Activated naive CD4-positive, alpha-beta T cell treated with anti-CD3 and anti-CD28 coated beads, Interleukin-2, amount 50 U/mL, for 24 hours (primary cell): ENCODE results near the gene TARS3.
"Not testable (repeated sequence)": the region's sequence is repeated elsewhere in the genome, so short reads cannot be mapped to it uniquely, and the experiment has no call there.

Experiments
- H3K27ac Mint-ChIP-seq: one replicate; pipeline ENCODE4 v1.8.0; 2021; ENCODE audit warnings: mild to moderate bottlenecking, mixed read lengths
- H3K27me3 Mint-ChIP-seq: one replicate; pipeline ENCODE4 v1.8.0; 2021; ENCODE audit warnings: mixed read lengths
- H3K36me3 Mint-ChIP-seq: one replicate; pipeline ENCODE4 v1.8.0; 2021; ENCODE audit warnings: mixed read lengths
- H3K4me1 Mint-ChIP-seq: one replicate; pipeline ENCODE4 v1.8.0; 2021; ENCODE audit warnings: mixed read lengths
- H3K4me3 Mint-ChIP-seq: one replicate; pipeline ENCODE4 v1.8.0; 2021; ENCODE audit warnings: mild to moderate bottlenecking, mixed read lengths
- H3K9me3 Mint-ChIP-seq: one replicate; pipeline ENCODE4 v1.8.0; 2021; ENCODE audit warnings: mixed read lengths

TARS3 gene

DNA sequence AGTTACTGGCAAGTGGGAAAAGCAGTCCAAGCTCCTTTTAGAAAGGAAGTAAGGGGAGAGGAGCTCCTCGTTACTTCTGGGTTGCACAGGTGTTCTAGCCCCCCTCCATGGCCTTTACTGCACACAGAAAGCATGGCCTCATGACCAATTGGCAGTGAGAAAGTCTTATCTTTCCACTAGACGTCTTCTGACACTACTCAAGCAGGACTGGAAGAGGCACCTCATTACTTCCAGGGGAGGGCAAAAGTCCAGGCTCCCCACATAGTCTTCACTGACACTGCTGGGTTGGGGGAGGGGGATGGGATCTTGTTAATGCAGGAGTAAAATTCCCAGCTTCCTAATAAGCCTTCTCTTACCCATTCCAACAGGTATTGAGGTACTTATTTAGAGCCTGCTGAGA lies 44.5 kb downstream of the TARS3 start:
- Mint-ChIP-seq H3K27ac (no peak overlapping the region), H3K4me1 (no peaks in the 10 kb centered on the region), H3K9me3 (no peaks in the 10 kb centered on the region), H3K4me3 (no peak overlapping the region), H3K27me3 (no peaks in the 10 kb centered on the region), H3K36me3 (peaks cover 23% of the 10 kb centered on the region)

DNA sequence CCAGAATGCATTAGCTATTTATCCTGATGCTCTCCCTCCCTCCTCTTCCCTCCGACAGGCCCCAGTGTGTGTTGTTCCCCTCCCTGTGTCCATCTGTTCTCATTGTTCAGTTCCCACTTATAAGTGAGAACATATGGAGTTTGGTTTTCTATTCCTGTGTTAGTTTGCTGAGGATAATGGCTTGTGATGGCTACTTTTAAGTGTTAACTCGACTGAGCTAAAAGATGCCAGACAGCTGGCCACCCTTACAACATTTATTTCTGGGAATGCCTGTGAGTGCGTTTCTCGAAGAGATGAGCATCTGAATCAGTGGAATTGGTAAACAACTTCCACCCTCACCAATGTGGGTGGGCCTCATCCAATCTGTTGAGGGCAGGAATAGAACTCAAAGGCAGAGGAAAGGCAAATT lies 47.3 kb downstream of the TARS3 start:
- no peaks in the 10 kb centered on the region for H3K4me1 Mint-ChIP-seq
- H3K4me3 Mint-ChIP-seq, result no peak overlapping the region
- H3K9me3 Mint-ChIP-seq, result no peaks in the 10 kb centered on the region
- H3K27me3 Mint-ChIP-seq, result no peaks in the 10 kb centered on the region
- peaks cover 26% of the 10 kb centered on the region for H3K36me3 Mint-ChIP-seq
- H3K27ac Mint-ChIP-seq, result peak overlapping the region; percentile 62

DNA sequence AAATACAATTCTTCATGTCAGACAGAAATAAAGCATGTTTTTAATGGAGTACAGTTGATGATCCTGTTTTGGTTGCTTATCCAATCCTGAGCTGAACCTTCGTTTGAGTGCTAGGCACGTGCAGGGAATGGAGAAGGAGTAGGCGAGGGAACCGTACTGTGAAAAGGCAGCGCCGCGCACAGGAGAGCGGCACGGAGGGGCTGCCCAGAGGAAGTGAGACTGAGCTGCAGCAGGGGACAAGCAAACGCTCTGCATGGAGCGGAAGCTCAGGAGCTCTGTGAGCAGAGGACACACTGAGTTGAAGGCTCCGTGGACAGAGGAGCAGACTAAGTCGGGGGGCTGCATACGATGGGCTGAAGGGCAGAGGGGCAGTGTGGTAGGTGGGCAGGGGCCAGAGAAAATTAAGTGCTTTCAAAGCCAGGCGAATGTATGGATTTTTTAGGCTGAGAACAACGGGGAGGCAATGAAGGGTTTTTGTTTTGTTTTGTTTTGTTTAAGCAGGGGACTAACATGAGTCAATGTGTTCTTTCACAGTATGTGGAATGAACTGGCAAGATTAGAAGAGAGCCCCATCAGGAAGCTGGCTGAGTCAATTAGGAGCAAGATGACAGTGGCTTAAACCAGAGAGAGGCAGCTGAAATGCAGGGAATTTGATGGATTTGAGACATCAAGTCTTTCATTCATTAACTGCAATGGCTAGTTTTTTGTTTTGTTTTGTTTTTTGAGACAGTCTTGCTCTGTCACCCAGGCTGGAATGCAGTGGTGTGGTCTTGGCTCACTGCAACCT lies 48.3 kb downstream of the TARS3 start:
- Mint-ChIP-seq H3K9me3 (no peaks in the 10 kb centered on the region), H3K36me3 (peaks cover 31% of the 10 kb centered on the region), H3K4me3 (no peak overlapping the region), H3K4me1 (no peaks in the 10 kb centered on the region), H3K27ac (peak overlapping the region; percentile 69), H3K27me3 (no peaks in the 10 kb centered on the region)

DNA sequence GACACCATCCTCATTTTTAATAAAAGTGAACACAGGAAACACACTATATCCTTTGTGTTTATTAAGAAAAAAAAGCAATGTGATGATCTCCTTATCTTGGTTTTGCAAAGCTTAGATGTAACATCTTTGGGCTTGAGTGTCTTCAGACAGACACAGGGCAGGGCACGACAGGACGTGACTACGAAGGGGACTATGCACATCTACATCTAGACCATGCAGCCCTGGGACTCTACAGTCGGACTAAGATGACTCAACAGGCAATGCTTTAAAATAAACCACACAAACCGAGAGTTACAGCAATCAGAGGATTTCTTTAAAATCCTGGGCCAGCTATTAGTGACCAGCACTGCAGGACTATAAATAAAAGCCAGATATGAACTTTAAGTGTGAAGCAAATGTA lies 49.3 kb downstream of the TARS3 start:
- Mint-ChIP-seq H3K36me3 (peaks cover 35% of the 10 kb centered on the region), H3K27me3 (no peaks in the 10 kb centered on the region), H3K9me3 (no peaks in the 10 kb centered on the region), H3K4me3 (no peak overlapping the region), H3K4me1 (no peaks in the 10 kb centered on the region), H3K27ac (no peak overlapping the region)

DNA sequence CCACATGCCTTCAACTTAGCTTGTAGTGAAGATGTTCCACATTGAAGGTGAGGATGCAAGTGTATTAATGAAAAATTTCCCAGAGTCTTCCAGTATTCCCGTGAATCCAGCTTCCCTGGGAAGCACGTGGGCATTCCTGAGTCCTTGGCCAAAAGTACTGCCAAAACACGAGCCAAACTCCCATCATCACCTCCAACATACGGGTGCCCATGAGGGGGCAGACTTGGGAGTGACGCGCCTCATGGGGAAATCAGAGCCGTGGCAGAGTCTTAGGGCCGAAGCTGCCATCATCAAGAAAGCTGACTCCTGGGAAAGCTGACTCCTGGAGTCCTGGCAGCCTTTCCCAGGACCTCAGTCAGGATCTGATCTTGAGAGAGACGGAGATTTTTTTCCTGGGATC lies 52.0 kb downstream of the TARS3 start:
- Mint-ChIP-seq H3K9me3 (no peaks in the 10 kb centered on the region), H3K27me3 (no peaks in the 10 kb centered on the region), H3K4me3 (no peak overlapping the region), H3K27ac (peak overlapping the region; percentile 12), H3K4me1 (no peaks in the 10 kb centered on the region), H3K36me3 (peaks cover 36% of the 10 kb centered on the region)

DNA sequence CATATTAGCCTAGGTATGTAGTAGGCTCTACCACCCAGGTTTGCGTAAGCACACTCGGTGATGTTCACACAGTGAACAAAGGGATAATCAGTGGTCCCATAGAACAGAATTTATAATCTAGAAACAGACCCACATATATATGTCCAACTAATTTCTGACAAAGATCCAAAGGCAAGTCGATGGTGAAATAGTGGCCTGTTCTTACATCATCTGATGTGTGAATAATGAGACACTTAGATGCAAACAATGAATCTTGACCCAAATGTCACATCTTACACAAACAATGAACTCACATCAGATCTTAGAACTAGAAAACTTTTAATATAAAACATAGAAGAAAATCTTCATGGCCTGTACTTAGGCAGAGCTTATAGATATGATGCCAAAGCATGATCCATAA lies 54.5 kb downstream of the TARS3 start:
- Mint-ChIP-seq H3K27ac (peak overlapping the region; percentile 5), H3K9me3 (no peaks in the 10 kb centered on the region)

DNA sequence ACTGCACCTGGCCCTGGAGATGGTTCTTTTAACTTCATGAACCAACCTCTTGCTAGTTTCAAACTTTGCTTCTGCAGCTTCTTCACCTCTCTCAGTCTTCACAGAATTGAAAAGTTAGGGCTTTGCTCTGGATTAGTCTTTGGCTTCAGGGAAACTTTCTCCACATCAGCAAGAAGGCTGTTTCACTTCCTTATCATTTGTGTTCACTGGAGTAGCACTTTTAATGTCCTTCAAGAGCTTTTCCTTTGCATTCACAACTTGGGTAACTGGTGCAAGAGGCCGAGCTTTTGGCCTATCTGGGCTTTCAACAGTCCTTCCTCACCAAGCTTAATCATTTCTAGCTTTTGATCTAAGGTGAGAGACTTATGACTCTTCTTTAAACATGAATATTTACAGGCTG lies 56.4 kb downstream of the TARS3 start:
- no peaks in the 10 kb centered on the region for H3K27me3 Mint-ChIP-seq
- H3K27ac Mint-ChIP-seq, result no peak overlapping the region
- peaks cover 22% of the 10 kb centered on the region for H3K36me3 Mint-ChIP-seq
- H3K9me3 Mint-ChIP-seq, result no peaks in the 10 kb centered on the region
- peaks cover 5% of the 10 kb centered on the region for H3K4me1 Mint-ChIP-seq
- H3K4me3 Mint-ChIP-seq, result no peak overlapping the region

More for the DNA sequence above, 54.5 kb downstream of the TARS3 start:
- H3K36me3 Mint-ChIP-seq, result peaks cover 30% of the 10 kb centered on the region
- H3K27me3 Mint-ChIP-seq, result no peaks in the 10 kb centered on the region
- H3K4me1 Mint-ChIP-seq, result peaks cover 3% of the 10 kb centered on the region
- H3K4me3 Mint-ChIP-seq, result no peak overlapping the region

DNA sequence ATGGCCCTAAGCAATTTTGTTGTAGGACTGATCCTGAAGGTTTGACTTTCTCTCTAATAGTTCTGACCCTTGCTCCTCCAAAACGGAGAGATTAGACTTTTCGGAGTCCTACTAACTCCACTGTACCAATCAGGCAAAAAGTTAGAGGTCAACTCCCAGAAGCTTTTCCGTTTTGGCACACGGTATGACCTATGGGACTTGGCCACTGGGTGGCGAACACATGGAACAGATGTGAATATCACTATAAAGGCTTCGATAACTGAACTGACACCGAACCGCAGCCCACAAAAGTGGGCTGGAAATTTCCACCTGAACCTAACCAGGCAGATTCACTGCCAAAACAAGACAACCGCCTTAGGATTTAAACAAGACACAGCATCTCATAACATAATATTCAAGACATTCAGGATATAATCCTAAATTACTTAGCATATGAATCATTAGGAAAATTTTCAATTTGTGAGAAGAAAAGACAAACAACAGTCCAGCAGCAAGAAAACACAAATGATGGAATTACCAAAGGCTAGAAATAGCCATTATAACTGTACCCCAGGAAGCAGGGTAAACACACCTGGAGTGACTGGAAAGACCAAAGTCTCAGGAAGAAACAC lies 59.9 kb downstream of the TARS3 start:
- H3K27me3 Mint-ChIP-seq, result no peaks in the 10 kb centered on the region
- no peaks in the 10 kb centered on the region for H3K9me3 Mint-ChIP-seq
- H3K4me3 Mint-ChIP-seq, result no peak overlapping the region
- peaks cover 5% of the 10 kb centered on the region for H3K4me1 Mint-ChIP-seq
- peak overlapping the region; percentile 66 for H3K27ac Mint-ChIP-seq
- peaks cover 11% of the 10 kb centered on the region for H3K36me3 Mint-ChIP-seq

DNA sequence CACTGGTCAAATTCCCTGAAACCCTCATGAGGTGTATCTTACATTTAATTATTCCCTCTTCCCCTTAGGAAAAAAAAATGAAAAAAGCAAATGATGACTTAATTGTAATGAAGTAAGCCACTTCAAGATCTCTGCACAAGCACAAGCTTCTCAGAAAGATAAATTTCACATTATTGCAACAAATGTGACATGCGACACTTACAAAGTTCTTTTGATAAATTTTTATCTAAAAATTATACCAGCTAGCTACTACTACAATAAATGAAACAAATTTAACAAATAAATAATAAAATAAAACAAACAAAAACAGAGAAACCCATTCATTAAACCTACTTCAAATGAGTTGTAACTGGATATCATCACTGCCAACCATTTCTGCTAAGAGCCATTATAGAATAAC lies 62.1 kb downstream of the TARS3 start:
- Mint-ChIP-seq H3K4me1 (peaks cover 5% of the 10 kb centered on the region), H3K9me3 (no peaks in the 10 kb centered on the region), H3K27ac (no peak overlapping the region), H3K27me3 (no peaks in the 10 kb centered on the region), H3K36me3 (peaks cover 4% of the 10 kb centered on the region), H3K4me3 (no peak overlapping the region)

DNA sequence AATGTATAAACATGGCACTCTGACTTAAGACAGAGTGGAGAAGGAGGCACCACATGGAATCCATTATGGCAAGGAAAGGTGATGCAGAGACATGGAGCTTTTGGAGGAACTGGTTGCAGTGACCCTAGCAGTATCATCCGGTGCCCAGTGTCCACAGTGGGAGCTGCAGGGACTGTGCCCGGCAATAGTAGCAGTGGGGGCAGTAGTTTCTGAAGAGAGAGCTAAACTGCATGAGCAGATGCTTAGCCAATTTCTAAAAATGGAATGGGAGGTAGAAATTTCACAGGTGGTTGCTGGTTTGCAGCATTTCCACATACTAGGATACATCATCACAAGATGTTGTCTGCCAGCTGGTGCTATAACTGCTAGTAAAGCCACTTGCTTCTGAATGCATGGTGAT lies 64.3 kb downstream of the TARS3 start:
- Mint-ChIP-seq H3K9me3 (no peaks in the 10 kb centered on the region), H3K27ac (no peak overlapping the region), H3K4me3 (no peak overlapping the region), H3K4me1 (peaks cover 5% of the 10 kb centered on the region), H3K27me3 (no peaks in the 10 kb centered on the region), H3K36me3 (peaks cover 4% of the 10 kb centered on the region)

DNA sequence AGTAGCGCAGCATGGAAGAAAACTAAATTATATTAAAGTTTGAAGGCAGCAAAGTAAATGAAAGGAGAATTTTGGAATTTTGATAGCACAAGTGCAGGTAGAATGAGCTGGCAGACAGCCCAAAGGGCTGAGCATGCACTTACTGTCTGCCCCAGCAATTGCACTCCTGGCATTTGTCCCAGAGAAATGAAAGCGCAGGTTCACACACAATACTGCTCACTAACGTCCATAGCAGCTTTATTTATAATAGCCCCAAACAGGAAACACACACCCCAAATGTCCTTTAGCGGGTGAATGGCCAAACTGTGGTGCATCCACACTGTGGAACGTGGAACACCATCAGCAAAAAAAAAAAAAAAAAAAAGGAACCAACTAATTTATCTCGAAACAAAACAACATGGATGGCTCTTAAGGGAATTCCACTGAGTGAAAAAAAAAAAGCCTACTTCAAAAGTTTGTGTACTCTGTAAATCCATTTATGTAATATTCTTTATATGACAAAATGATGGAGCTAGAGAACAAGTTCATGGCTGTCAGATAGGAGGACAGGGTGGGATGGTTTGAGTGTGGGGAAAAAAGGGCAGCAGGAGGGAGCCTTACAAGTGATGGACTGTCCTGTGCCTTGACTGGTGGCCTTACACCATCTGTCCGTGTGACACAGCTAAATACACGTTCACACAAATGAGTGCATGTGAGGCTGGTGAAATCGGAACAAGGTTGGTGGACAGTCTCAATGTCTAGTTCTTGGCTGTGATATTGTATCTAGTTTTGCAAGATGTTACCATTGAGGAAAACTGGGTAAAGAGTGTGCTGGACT lies 66.1 kb downstream of the TARS3 start:
- no peak overlapping the region for H3K27ac Mint-ChIP-seq
- peaks cover 4% of the 10 kb centered on the region for H3K36me3 Mint-ChIP-seq

DNA sequence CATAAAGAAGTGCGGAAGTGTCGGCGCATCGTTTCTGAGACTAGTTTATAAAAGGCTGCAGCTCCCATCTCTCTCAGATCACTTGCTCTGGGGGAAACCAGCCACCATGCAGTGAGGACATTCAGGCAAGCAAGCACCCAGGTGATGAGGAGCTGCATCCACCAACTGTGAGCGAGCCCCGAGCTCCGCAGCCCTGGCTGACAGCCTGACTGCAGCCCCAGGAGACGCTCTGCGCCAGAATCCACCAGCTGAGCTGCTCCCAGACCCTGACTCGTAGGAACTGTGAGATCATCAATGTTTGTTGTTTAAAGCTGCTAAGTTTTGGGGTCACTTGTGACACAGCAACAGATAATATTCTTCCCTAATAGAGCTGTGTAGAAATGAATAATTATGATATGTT lies 67.1 kb downstream of the TARS3 start:
- H3K36me3 Mint-ChIP-seq, result peaks cover 4% of the 10 kb centered on the region
- no peaks in the 10 kb centered on the region for H3K27me3 Mint-ChIP-seq
- H3K4me1 Mint-ChIP-seq, result peaks cover 15% of the 10 kb centered on the region
- H3K4me3 Mint-ChIP-seq, result no peak overlapping the region
- no peak overlapping the region for H3K27ac Mint-ChIP-seq
- no peaks in the 10 kb centered on the region for H3K9me3 Mint-ChIP-seq

More for the DNA sequence above, 66.1 kb downstream of the TARS3 start:
- H3K27me3 Mint-ChIP-seq, result no peaks in the 10 kb centered on the region
- H3K9me3 Mint-ChIP-seq, result no peaks in the 10 kb centered on the region
- peaks cover 15% of the 10 kb centered on the region for H3K4me1 Mint-ChIP-seq
- H3K4me3 Mint-ChIP-seq, result no peak overlapping the region

DNA sequence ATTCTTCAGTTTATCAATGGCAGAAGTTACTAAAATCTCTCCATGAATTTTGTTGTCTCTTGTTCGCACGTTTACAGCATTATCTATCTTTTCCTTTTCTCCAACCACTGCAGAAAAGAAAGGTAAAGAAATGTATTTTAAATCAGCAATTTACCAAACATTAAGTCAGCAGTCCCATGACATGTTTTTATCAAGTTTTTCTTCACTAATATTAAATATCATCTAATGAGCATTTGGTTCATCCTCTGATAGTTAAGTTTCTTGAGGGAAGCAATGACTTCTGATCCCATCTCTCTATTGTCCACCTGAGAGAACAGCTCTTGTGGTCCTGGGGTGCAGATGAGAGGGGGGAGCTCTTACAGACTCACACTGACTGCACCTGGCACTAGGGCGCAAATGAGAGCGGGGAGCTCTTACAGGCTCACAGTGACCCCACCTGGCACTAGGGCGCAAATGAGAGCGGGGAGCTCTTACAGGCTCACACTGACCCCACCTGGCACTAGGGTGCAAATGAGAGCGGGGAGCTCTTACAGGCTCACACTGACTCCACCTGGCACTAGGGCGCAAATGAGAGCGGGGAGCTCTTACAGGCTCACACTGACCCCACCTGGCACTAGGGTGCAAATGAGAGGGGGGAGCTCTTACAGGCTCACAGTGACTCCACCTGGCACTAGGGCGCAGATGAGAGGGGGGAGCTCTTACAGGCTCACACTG lies 69.5 kb downstream of the TARS3 start:
- H3K27me3 Mint-ChIP-seq, H3K9me3 Mint-ChIP-seq, H3K36me3 Mint-ChIP-seq: not testable (repeated sequence)
- Mint-ChIP-seq H3K27ac (peak overlapping the region; percentile 56), H3K4me3 (peak overlapping the region; percentile 67), H3K4me1 (peaks cover 31% of the 10 kb centered on the region)

DNA sequence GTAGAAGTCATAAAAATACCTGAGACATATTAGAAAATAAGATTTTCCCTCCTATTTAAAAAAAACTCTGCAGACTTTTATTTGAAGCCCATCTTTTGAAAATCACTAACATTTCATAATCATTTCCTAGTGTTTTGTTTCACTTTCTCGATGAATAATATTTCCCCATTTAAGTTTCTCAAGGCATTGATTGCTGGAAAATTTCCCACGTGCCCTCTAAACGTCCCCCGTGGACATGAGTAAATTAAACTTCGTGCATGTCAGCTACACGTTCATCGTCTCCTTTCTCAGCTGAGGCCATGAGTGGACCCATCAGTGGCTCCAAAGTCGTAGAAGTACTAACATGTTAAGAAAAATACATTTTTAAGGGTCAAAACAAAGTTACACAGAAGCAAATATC lies 70.1 kb downstream of the TARS3 start:
- peaks cover 37% of the 10 kb centered on the region for H3K4me1 Mint-ChIP-seq
- peaks cover 2% of the 10 kb centered on the region for H3K36me3 Mint-ChIP-seq
- H3K4me3 Mint-ChIP-seq, result peak overlapping the region; percentile 67
- H3K27me3 Mint-ChIP-seq, result no peaks in the 10 kb centered on the region
- H3K9me3 Mint-ChIP-seq, result no peaks in the 10 kb centered on the region
- H3K27ac Mint-ChIP-seq, result peak overlapping the region; percentile 56

DNA sequence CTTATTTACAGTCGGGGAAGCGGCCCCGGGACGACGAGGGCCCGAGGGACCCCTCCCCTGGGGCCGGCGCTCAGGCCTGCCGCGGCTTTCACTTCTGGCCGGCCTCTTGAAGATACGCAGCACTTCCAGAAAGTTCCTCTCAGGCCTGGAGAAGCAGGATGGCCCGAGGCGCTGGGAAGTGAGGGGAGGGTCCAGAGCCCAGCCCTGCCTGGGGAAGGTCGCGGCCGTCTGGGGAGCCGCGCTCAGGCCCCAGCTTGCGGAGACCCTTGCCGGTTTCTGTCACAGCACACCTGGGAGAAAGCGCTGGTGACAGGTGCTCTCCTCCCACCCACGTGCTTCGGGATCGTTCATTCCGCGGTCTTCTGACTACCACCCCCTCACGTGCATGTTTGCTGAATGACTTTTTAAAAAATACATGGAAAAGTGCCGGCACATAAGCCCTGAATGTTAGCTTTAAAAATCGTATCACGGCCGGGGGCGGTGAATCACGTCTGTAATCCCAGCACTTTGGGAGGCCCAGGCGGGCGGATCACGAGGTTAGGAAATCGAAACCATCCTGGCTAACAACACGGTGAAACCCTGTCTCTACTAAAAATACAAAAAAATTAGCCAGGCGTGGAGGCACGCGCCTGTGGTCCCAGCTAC lies 71.4 kb downstream of the TARS3 start:
- H3K4me1 Mint-ChIP-seq, result peaks cover 50% of the 10 kb centered on the region
- H3K9me3 Mint-ChIP-seq, result no peaks in the 10 kb centered on the region
- peaks cover 4% of the 10 kb centered on the region for H3K36me3 Mint-ChIP-seq
- H3K27ac Mint-ChIP-seq, result peak overlapping the region; percentile 92
- no peaks in the 10 kb centered on the region for H3K27me3 Mint-ChIP-seq
- H3K4me3 Mint-ChIP-seq, result peak overlapping the region; percentile 89
